HG02840 (cell line): ENCODE measurements around the gene ZNF629.

Experiments used
- ATAC-seq: cut with Tn5 transposase; IDR thresholded peaks from one replicate; pipeline ENCODE4 v1.9.1; 2021; ENCODE audit warnings: mild to moderate bottlenecking, moderate library complexity, moderate number of reproducible peaks; ENCODE audit not compliant: unreplicated experiment, low FRiP score

The ZNF629 gene

DNA sequence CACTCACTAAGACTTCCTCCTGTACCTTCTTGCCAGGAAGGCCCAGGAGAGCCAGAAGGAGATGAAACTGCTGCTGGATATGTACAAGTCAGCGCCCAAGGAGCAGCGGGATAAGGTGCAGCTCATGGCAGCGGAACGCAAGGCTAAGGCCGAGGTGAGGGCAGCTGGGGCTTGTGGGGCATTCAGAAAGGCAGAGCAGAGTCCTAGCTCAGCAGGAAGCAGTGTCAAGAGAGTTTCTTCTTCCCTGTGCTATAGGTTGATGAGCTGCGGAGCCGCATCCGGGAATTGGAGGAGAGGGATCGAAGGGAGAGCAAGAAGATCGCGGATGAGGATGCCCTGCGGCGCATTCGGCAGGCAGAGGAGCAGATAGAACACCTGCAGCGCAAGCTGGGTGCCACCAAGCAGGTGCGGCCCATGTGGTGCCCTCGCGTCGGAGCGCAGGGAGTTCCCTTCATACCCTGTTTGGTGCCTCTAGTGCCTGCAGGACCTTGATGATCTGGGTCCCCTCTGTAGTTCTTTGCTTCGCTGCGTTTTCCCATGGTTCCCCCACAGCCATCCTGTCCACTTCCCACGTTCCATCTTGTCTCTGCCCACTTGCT, 18.3 kb downstream of the ZNF629 start:
- ATAC-seq, result no peak

- no peak for ATAC-seq
These were observed 19.1 kb downstream of the ZNF629 start for GRCh38 chr16:30767767-30768465.

GRCh38 chr16:30766933-30767284, 20.1 kb downstream of the ZNF629 start:
- no peak for ATAC-seq

- ATAC-seq, result no peak
These were observed 20.6 kb downstream of the ZNF629 start for GRCh38 chr16:30766206-30766932.

DNA sequence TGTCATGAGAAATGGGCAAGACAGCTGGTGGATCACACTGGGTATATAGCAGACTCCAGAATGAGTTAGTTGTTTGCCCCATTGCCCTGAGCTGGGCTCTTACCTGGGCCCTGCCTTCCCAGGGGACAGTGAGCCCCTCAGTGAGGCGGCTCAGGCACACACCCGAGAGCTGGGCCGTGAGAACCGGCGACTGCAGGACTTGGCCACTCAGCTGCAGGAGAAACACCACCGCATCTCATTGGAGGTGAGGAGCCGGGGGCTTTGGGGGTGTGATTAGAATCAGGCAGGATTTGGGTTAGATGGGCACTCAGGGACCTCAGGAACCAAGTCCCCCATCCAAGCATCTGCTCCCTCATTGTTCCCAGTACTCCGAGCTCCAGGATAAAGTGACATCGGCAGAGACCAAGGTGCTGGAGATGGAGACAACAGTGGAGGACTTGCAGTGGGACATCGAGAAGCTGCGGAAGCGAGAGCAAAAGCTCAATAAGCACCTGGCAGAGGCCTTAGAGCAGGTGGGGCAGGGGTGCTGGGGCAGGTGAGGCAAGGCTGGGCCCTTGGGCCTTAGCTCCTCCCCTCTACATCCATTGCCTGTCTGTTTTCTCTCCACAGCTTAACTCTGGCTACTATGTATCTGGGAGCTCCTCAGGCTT, 22.1 kb downstream of the ZNF629 start:
- ATAC-seq, result no peak

GRCh38 chr16:30764086-30764485, 22.9 kb downstream of the ZNF629 start:
- no peak for ATAC-seq

DNA sequence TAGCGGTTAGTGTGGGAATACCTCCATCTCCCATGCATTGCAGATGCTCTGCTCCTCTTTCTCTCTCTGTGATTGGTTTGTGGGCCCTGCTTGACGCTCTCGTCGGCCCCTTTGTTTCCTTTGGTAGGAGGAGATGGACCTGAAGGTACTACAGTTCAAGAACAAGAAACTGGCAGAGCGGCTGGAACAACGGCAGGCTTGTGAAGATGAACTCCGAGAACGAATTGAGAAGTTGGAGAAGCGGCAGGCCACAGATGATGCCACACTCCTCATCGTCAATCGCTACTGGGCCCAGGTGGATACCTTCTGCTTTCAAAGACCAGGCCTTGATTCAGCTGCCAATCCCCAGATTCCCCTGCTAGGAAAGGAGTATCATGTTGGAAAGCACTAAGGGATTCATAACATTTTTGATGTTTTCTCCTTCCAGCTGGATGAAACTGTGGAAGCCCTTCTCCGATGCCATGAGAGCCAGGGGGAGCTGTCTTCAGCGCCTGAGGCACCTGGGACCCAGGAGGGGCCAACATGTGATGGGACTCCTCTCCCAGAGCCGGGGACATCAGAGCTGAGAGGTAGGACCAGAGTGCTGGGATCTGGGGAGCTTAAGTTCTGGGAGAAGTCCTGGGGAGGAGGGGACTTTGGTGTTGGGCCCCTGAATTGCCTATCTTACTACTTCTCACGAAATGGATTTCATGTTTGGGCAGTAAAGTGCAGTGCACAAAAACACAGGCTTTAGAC, 23.8 kb downstream of the ZNF629 start:
- ATAC-seq, result no peak

DNA sequence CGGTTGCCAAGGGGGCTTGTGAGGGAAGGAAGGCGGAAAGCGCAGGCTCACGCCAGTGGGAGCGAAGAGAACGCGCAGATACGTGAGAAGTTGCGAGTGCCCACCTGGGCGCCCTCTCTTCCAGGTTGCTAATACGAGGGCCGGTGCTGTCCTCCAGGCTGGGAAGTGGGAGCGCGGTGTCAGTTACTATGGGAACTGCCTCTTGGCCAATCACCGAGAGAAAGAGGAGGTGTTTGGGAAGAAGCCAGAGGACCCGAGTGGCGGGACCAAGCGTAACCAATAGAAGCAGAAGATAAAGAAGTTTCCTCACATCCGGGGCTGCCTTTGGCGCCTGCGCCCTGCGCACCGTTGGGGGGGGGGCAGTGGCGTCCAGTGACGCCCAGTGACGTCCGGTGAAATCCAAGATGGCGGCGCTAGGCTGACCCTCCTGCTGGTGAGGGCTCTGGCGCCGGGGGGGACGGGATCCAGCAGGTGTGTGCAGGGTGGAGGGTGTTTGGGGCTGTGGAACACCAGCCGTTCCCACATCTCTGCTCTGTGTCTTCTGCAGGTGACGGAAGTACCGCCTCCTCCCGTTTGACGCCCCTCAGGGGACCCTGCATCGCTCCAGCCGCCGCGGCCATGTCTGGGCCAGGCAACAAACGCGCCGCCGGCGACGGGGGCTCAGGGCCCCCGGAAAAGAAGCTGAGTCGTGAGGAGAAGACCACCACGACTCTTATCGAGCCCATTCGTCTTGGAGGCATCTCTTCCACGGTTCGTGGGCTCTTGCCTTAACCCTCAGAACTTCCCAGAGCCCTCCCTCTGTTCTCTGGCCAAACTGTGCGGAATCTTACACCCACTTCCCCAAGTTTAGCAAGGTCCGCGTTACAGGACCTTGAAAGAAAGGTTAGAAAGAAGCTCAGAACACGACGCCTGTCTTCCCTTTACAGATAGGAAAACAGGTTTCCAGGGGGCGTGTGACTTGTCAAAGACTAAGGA, 24.8 kb downstream of the ZNF629 start, which contains the start of the genes CFAP119 and RNF40:
Gene CFAP119 (minus strand): TSS at position 135 of the 975 bp plus-strand sequence. CDS start 314 bp downstream, outside the sequence.
Gene RNF40 (plus strand): TSS at position 395 of the 975 bp plus-strand sequence. CDS start 224 bp downstream, at position 619.
- peak; percentile 86 for ATAC-seq

DNA sequence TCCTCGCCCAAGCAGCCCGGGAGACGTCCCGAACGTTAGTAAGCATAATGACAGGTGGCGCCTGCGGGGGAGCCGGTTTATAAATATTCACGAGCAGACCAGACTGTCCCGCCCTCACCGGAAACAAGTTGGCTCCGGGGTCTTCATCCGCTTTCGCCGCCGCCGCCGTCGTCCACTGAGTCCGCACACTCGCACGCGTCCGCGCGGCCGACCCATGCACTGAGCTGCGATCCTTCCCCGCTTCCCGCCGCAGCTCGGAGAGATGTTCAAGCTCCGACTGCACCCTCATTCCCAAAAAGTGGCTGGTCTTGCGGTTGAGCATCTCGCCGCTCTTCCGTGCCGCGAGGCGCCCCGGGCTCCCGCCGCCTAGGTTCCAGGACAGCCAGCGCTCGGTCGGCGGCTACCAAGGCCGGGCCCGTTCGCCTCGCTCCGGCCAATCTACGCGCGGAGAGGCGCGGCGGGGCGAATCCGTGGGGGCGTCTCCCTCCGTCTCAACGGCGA, 25.5 kb downstream of the ZNF629 start:
- ATAC-seq, result peak; percentile 23

DNA sequence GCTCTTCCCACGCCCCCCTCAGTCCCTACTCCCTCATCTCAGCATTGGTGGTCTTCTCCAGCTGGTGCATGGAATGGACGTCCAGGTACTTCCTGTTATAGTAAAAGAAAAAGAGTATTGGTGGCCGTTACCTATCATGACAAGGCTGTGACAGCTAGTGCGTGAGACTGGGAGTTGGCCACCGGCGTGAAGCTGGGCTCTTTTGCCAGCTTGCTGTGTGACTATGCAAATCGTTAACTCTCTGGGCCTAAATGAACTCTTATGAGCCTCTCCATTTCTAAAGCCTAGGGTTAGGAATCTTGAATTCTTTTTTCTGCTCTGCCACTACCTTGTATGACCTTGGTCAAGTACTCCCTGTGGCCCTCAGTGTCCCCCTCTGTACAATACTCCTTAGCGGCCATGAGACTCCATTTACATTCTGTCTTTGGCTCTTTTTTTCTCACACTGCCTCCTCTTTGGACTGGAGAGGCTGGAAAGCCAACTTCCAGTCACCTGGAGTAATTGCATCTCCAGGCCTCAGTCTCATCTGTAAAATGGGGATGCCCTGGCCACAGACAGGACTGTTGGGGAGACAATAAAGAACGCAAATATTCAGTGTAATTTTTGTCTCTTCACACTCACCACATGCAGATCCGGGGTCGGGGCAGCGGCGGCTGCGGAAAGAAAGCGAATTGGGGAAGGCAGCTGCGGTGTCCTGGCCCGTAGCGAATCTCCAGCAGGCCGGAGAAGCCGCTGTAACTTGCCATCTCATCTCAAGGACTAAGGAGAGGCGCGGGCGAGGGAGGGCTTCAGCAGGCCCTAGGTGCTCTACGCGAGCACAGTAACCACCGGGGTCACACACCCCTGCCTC, 26.2 kb downstream of the ZNF629 start:
- ATAC-seq, result no peak

- ATAC-seq, result no peak
These were observed 26.9 kb downstream of the ZNF629 start for GRCh38 chr16:30760001-30760559.

DNA sequence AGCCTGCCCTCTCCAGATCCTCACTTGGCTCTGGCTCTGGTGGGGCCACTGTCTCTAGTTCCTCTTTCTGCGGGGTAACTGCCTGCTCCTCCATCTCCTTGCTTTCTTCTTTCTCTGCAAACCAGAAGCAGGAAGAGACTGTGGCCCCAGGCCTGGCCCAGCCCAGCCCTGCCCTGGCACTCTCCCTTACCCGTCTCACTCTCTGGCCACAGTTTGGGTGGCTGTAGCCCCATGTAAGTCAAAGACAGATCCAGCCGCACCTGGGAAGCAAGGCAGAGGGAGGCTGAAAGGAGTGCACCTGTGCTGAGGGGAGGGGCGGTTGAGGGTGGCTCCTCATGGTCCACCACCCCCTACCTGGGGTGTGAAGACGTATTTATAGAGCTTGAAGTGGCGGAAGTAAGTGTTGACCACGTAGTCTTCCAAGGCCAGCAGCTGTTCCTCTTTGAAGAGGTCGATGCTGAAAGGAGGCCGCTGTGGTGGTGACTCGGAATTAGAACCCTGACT, 28.0 kb downstream of the ZNF629 start:
- ATAC-seq, result no peak

- no peak for ATAC-seq
These were observed 29.7 kb downstream of the ZNF629 start for GRCh38 chr16:30757316-30757715.

GRCh38 chr16:30756781-30757100, 30.3 kb downstream of the ZNF629 start:
- ATAC-seq, result no peak

- no peak for ATAC-seq
These were observed 30.8 kb downstream of the ZNF629 start for GRCh38 chr16:30755955-30756780.

DNA sequence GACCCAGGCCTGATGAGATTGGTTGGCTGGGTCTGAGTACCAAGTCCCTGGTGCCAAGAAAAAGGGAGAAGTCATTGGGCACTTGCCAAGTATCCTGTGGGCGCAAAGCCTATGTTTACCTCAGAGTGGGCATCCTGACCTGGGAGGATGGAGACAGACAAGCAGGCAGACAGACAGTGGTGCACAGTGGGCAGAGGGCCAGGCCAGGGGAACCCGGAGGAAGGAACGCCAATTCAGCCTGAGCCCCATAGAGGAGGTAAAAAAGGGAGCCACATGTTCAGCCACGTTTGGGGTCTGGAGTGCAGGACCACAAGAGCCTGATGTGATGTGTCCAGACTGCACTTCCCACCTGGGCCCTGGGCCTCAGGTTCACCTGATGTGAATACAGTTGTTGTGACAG, 33.4 kb downstream of the ZNF629 start:
- no peak for ATAC-seq
